HepG2 (cell line): ENCODE results near the gene JMJD7. TPM values are rescaled to one million over a fixed set of nuclear protein-coding genes. Genes with fewer than 3 reads are reported as not detected.

Experiments used
- ARID5B ChIP-seq: IDR thresholded peaks from 2 replicates; pipeline ENCODE4 v1.4.0; 2020; ENCODE audit warnings: mild to moderate bottlenecking, missing genetic modification reagents
- CCAR2 ChIP-seq: fragments of 200-400 bp; formaldehyde crosslinking; optimal IDR thresholded peaks from 2 replicates; pipeline ENCODE3; 2018; ENCODE audit warnings: low read depth, mild to moderate bottlenecking, low read length, moderate library complexity
- E2F2 ChIP-seq: sonication (generic); formaldehyde crosslinking; IDR thresholded peaks from 2 replicates; pipeline ENCODE4 v1.4.0; 2020; ENCODE audit warnings: missing genetic modification reagents, borderline replicate concordance
- HDAC2 ChIP-seq: sonication (generic); formaldehyde crosslinking; IDR thresholded peaks from 2 replicates; pipeline ENCODE4 v1.4.0; 2020; ENCODE audit warnings: missing genetic modification reagents
- MAX ChIP-seq: IDR thresholded peaks from 2 replicates; pipeline ENCODE4 v1.6.1; 2012; ENCODE audit warnings: inconsistent platforms
- PAXIP1 ChIP-seq: sonication (generic); formaldehyde crosslinking; conservative IDR thresholded peaks from 2 replicates; pipeline ENCODE4 v1.4.0; 2020; ENCODE audit warnings: mild to moderate bottlenecking, missing genetic modification reagents, moderate library complexity
- PRDM10 ChIP-seq: sonication (generic); formaldehyde crosslinking; IDR thresholded peaks from 2 replicates; pipeline ENCODE4 v1.4.0; 2020; ENCODE audit warnings: low read depth, missing genetic modification reagents
- RCOR2 ChIP-seq: IDR thresholded peaks from 2 replicates; pipeline ENCODE4 v1.6.1; 2016; ENCODE audit warnings: missing biosample characterization, missing genetic modification reagents
- RFX1 ChIP-seq: fragments of 450-650 bp; IDR thresholded peaks from 2 replicates; pipeline ENCODE4 v1.6.1; 2017
- STAT5B ChIP-seq: sonication (generic); formaldehyde crosslinking; IDR thresholded peaks from 2 replicates; pipeline ENCODE4 v1.4.0; 2020; ENCODE audit warnings: missing genetic modification reagents
- ZBTB25 ChIP-seq: IDR thresholded peaks from 2 replicates; pipeline ENCODE4 v1.6.1; 2018; ENCODE audit warnings: missing genetic modification reagents
- ZNF12 ChIP-seq: sonication (generic); formaldehyde crosslinking; IDR thresholded peaks from 2 replicates; pipeline ENCODE4 v1.5.0; 2020; ENCODE audit warnings: missing genetic modification reagents
- ZNF331 ChIP-seq: sonication (generic); formaldehyde crosslinking; IDR thresholded peaks from 2 replicates; pipeline ENCODE4 v1.4.0; 2020; ENCODE audit warnings: missing genetic modification reagents
- ZNF460 ChIP-seq: sonication (generic); formaldehyde crosslinking; IDR thresholded peaks from 2 replicates; pipeline ENCODE4 v1.5.1; 2020; ENCODE audit warnings: missing genetic modification reagents, mild to moderate bottlenecking, borderline replicate concordance
- ZNF780A ChIP-seq: sonication (generic); formaldehyde crosslinking; IDR thresholded peaks from 2 replicates; pipeline ENCODE4 v1.8.0; 2022; ENCODE audit warnings: mild to moderate bottlenecking, missing genetic modification reagents, moderate library complexity
- polyA plus RNA-seq, 8 experiments: library from polyadenylated mRNA; depleted of rRNA in 3 of 8; stranded (reverse) in 7 of 8; unstranded in 1 of 8; fragments of >200 nt; fragmentation: Illumina TruSeq in 4 of 8; extraction: Trizol in 4 of 8; gene quantifications; 2 replicates each; pipeline versions ENCODE4 v1.2.1 to v1.2.3, GENCODE V29; 2011 to 2016; ENCODE audit warnings: low read depth in 4 of 8, missing spikeins in 1 of 8, mixed read lengths in 1 of 8; ENCODE audit not compliant: insufficient read depth in 1 of 8
- total RNA-seq, 5 experiments: library from RNA; depleted of rRNA; stranded (reverse); fragments of >200 nt; fragmentation: Illumina TruSeq; extraction: Trizol; gene quantifications; 2 replicates each; pipeline ENCODE4 v1.2.3, GENCODE V29; 2016; ENCODE audit warnings: low read depth in 1 of 5

Gene JMJD7
- total and polyA plus RNA-seq, 2 of the 13 experiments (the other 11 are each of a cell fraction or from before 2014, with no cell fraction given): 6.4 to 7.1 TPM

- TF ChIP-seq PAXIP1 (CRISPR knock-in tag): peak; percentile 53
- peak; percentile 52 for TF ChIP-seq ARID5B
- no peak for TF ChIP-seq ZBTB25 (CRISPR knock-in tag)
- 0 out of 2 replicates have a peak, but pooled peaks have one; percentile 30 for TF ChIP-seq ZNF331 (CRISPR knock-in tag)
- TF ChIP-seq PRDM10: no peak
- TF ChIP-seq RFX1: no peak
- 0 out of 2 replicates have a peak, but pooled peaks have one; percentile 15 for TF ChIP-seq RCOR2 (CRISPR knock-in tag)
- no peak for TF ChIP-seq ZNF780A (CRISPR knock-in tag)
- no peak for TF ChIP-seq E2F2 (CRISPR knock-in tag)
- peak; percentile 64; the same call in 1 of the 2 replicates for TF ChIP-seq MAX
- no peak for TF ChIP-seq ZNF12
- TF ChIP-seq HDAC2 (CRISPR knock-in tag): peak; percentile 57; the same call in 1 of the 2 replicates
- no peak for TF ChIP-seq STAT5B (CRISPR knock-in tag)
- no peak for TF ChIP-seq ZNF460 (CRISPR knock-in tag)
- no peak for TF ChIP-seq CCAR2
Observed at GRCh38 chr15:41780266-41780665, 47.6 kb upstream of the JMJD7 start (continued).
